Endodermal cell (in vitro differentiated cells): ENCODE data around the gene BSDC1. TPM values are rescaled to one million over a fixed set of nuclear protein-coding genes. Genes with fewer than 3 reads are reported as not detected.
"Not testable (repeated sequence)": the region's sequence is repeated elsewhere in the genome, so short reads cannot be mapped to it uniquely, and the experiment has no call there.

Experiments
- DNase-seq: peaks from one replicate; pipeline ENCODE4 v3.0.0-alpha.2; 2017
- H3K27ac ChIP-seq: 2 replicates; pipeline ENCODE4 v1.5.1; 2013; ENCODE audit warnings: mild to moderate bottlenecking, low read depth, low read length, moderate library complexity
- H3K27me3 ChIP-seq: 2 replicates; pipeline ENCODE4 v1.6.1; 2013; ENCODE audit warnings: mild to moderate bottlenecking, low read length, moderate library complexity; ENCODE audit not compliant: insufficient read depth, control insufficient read depth, poor library complexity, severe bottlenecking
- H3K36me3 ChIP-seq: 2 replicates; pipeline ENCODE4 v1.7.0; 2013; ENCODE audit warnings: mild to moderate bottlenecking, low read length, moderate library complexity; ENCODE audit not compliant: control insufficient read depth, insufficient read depth
- H3K4me1 ChIP-seq: one replicate; pipeline ENCODE4 v1.7.0; 2013; ENCODE audit warnings: low read length; ENCODE audit not compliant: control insufficient read depth, insufficient read depth
- H3K4me3 ChIP-seq: 2 replicates; pipeline ENCODE4 v1.5.1; 2013; ENCODE audit warnings: mild to moderate bottlenecking, low read length, moderate library complexity
- H3K9ac ChIP-seq: 2 replicates; pipeline ENCODE4 v1.6.1; 2013; ENCODE audit warnings: mild to moderate bottlenecking, low read length, moderate library complexity; ENCODE audit not compliant: poor library complexity, severe bottlenecking; ENCODE audit errors: extremely low read depth
- H3K9me3 ChIP-seq: 2 replicates; pipeline ENCODE4 v1.6.1; 2013; ENCODE audit warnings: mild to moderate bottlenecking, low read length, moderate library complexity; ENCODE audit not compliant: control insufficient read depth
- H3K27ac Mint-ChIP-seq: 2 replicates; pipeline ENCODE4 v1.8.0; 2020; ENCODE audit warnings: mixed read lengths
- H3K27me3 Mint-ChIP-seq: 2 replicates; pipeline ENCODE4 v1.8.0; 2021; ENCODE audit warnings: mild to moderate bottlenecking, mixed read lengths; ENCODE audit not compliant: insufficient read depth
- H3K36me3 Mint-ChIP-seq: 2 replicates; pipeline ENCODE4 v1.8.0; 2020; ENCODE audit warnings: low read depth, mixed read lengths
- H3K4me1 Mint-ChIP-seq: 2 replicates; pipeline ENCODE4 v1.8.0; 2020; ENCODE audit warnings: mixed read lengths
- H3K4me3 Mint-ChIP-seq: 2 replicates; pipeline ENCODE4 v1.8.0; 2020; ENCODE audit warnings: mild to moderate bottlenecking, moderate library complexity, mixed read lengths
- H3K9me3 Mint-ChIP-seq: 2 replicates; pipeline ENCODE4 v1.8.0; 2020; ENCODE audit warnings: mild to moderate bottlenecking, mixed read lengths
- CTCF ChIP-seq: fragments of 200-600 bp; sonication (generic); conservative IDR thresholded peaks from 2 replicates; pipeline ENCODE4 v1.5.0; 2021; ENCODE audit warnings: antibody characterized with exemption, mild to moderate bottlenecking
- WGBS, 2 experiments: methylation state at CpG; one replicate each; pipeline versions ENCODE4 v1.1.5 to v1.1.7; 2013; ENCODE audit warnings: missing lambda C conversion rate in 2 of 2, mixed read lengths in 1 of 2; ENCODE audit not compliant: insufficient coverage in 1 of 2, insufficient read length in 1 of 2; 5-methylcytosine and 5-hydroxymethylcytosine counted together
- total RNA-seq, 2 donors: library from RNA; stranded (reverse); fragmentation: NEBNext Ultra II Directional in 1 of 2; extraction: Animal tissue kit (Norgen Biotek cat#: 25700) in 1 of 2; gene quantifications; 2 replicates in 1 of 2; 3 replicates in 1 of 2; pipeline ENCODE4 v1.2.1, GENCODE V29; 2021

Gene BSDC1
- total RNA-seq, 2 donors from 2014 or later: 61.7 to 68.3 TPM

- Histone ChIP-seq H3K27me3 (no peaks in the 10 kb centered on the region), H3K27ac (no peak overlapping the region), H3K4me3 (no peak overlapping the region), H3K9ac (no peak overlapping the region), H3K4me1 (no peaks in the 10 kb centered on the region), H3K36me3 (no peaks in the 10 kb centered on the region), H3K9me3 (peaks cover 6% of the 10 kb centered on the region)
- Mint-ChIP-seq H3K9me3 (peaks cover 11% of the 10 kb centered on the region), H3K27me3 (no peaks in the 10 kb centered on the region), H3K27ac (no peak overlapping the region), H3K36me3 (peaks cover 11% of the 10 kb centered on the region), H3K4me1 (peaks cover 7% of the 10 kb centered on the region), H3K4me3 (no peak overlapping the region)
- TF ChIP-seq CTCF: no peak
- DNase-seq: no peak
- 90 to 96% methylated on average over 4 of the region's 4 CpGs for WGBS, 2 experiments
These were observed 5.6 kb upstream of the BSDC1 start for GRCh38 chr1:32399843-32400242.

GRCh38 chr1:32398401-32398800, 4.2 kb upstream of the BSDC1 start:
- Histone ChIP-seq H3K27me3 (no peaks in the 10 kb centered on the region), H3K9ac (no peak overlapping the region), H3K4me3 (no peak overlapping the region), H3K9me3 (peaks cover 6% of the 10 kb centered on the region), H3K4me1 (no peaks in the 10 kb centered on the region), H3K36me3 (peaks cover under 1% of the 10 kb centered on the region), H3K27ac (no peak overlapping the region)
- no peak for DNase-seq
- H3K9me3 Mint-ChIP-seq: peaks cover 11% of the 10 kb centered on the region
- no peak overlapping the region for H3K27ac Mint-ChIP-seq
- peaks cover 11% of the 10 kb centered on the region for H3K4me1 Mint-ChIP-seq
- 89 to 91% methylated on average over 2 of the region's 2 CpGs for WGBS, 2 experiments
- no peak for TF ChIP-seq CTCF
- peaks cover 11% of the 10 kb centered on the region for H3K36me3 Mint-ChIP-seq
- H3K27me3 Mint-ChIP-seq: no peaks in the 10 kb centered on the region
- H3K4me3 Mint-ChIP-seq: no peak overlapping the region

- H3K27ac ChIP-seq, H3K9me3 ChIP-seq, H3K4me3 ChIP-seq, H3K27me3 Mint-ChIP-seq, H3K4me1 ChIP-seq, H3K27ac Mint-ChIP-seq, H3K27me3 ChIP-seq, DNase-seq, H3K9ac ChIP-seq: not testable (repeated sequence)
- 93 to 96% methylated on average over 3 to 5 of the region's 5 CpGs for WGBS, 2 experiments
- Mint-ChIP-seq H3K9me3 (peaks cover 11% of the 10 kb centered on the region), H3K36me3 (peaks cover 14% of the 10 kb centered on the region), H3K4me3 (peak overlapping the region; percentile 96), H3K4me1 (peaks cover 14% of the 10 kb centered on the region)
- H3K36me3 ChIP-seq: peaks cover 19% of the 10 kb centered on the region
These were observed 2.3 kb upstream of the BSDC1 start for GRCh38 chr1:32396524-32396923.

- Histone ChIP-seq H3K4me1 (peaks cover 5% of the 10 kb centered on the region), H3K27me3 (no peaks in the 10 kb centered on the region), H3K9ac (peak overlapping the region; percentile 98), H3K4me3 (peak overlapping the region; percentile 82), H3K27ac (peak overlapping the region; percentile 99), H3K9me3 (peaks cover 6% of the 10 kb centered on the region), H3K36me3 (peaks cover 35% of the 10 kb centered on the region)
- Mint-ChIP-seq H3K27ac (peak overlapping the region; percentile 100), H3K4me1 (peaks cover 11% of the 10 kb centered on the region), H3K27me3 (no peaks in the 10 kb centered on the region), H3K9me3 (peaks cover 11% of the 10 kb centered on the region), H3K36me3 (peaks cover 14% of the 10 kb centered on the region), H3K4me3 (peak overlapping the region; percentile 96)
- no peak for DNase-seq
- 0 to 4% methylated on average over 8 to 14 of the region's 14 CpGs for WGBS, 2 experiments
- peak; percentile 20 for TF ChIP-seq CTCF
These were observed 720 bp upstream of the BSDC1 start for GRCh38 chr1:32394890-32395432.
